T-helper 22 cell (primary cell): ENCODE measurements around the gene SLC7A5.
A peak's percentile ranks its signal among the peaks of the same experiment; 100 is the strongest.
"Not testable (repeated sequence)": the region's sequence is repeated elsewhere in the genome, so short reads cannot be mapped to it uniquely, and the experiment has no call there.

Source experiments
- DNase-seq: peaks from one replicate; pipeline ENCODE4 v3.0.0-alpha.2; 2020; ENCODE audit warnings: low read depth

Gene SLC7A5

GRCh38 chr16:87861300-87862099, 7.8 kb downstream of the SLC7A5 start:
- DNase-seq = not testable (repeated sequence)

GRCh38 chr16:87860553-87861299, 8.6 kb downstream of the SLC7A5 start:
- DNase-seq = no peak

DNA sequence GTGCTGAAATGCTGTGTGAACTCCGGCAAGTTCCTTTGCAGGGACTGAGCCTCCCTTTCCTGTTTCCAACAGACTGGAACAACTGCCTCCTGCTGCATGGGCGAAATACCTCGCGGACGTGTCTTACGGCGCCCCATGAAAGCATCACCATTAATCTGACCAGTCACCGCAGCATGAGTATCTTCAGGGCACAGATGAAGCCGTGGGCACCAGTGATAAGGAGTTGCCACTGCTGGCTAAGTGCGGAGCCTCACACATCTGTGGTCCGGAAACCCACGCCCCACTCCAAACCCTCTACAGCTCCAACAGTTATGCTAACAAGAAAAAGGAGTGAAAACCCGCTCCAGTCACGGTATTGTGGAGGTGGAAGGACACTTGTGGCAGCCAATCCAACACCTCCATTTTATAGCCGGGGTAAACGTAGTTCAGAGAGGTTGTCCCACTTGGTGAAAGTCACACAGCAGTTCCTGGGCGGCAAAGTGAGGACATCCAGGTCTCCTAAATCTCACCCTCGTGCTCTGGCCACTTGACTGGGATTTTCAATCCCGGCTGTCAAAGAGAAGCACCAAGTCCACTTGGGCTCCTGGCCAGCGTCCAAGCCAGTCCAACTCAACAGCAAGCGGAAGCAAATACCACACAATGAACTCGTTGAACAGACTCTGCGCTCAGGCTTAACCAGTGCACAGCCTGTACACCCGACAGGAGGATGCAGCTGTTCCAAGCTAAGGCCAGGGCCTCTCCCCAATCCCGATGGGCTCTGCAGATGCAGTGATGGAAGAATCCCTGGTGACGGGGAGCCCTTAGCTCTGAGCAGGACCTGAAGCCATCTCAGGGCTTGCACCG, 10.9 kb downstream of the SLC7A5 start:
- DNase-seq = not testable (repeated sequence)

- no peak for DNase-seq
Measured at GRCh38 chr16:87856791-87857228, 12.5 kb downstream of the SLC7A5 start.

DNA sequence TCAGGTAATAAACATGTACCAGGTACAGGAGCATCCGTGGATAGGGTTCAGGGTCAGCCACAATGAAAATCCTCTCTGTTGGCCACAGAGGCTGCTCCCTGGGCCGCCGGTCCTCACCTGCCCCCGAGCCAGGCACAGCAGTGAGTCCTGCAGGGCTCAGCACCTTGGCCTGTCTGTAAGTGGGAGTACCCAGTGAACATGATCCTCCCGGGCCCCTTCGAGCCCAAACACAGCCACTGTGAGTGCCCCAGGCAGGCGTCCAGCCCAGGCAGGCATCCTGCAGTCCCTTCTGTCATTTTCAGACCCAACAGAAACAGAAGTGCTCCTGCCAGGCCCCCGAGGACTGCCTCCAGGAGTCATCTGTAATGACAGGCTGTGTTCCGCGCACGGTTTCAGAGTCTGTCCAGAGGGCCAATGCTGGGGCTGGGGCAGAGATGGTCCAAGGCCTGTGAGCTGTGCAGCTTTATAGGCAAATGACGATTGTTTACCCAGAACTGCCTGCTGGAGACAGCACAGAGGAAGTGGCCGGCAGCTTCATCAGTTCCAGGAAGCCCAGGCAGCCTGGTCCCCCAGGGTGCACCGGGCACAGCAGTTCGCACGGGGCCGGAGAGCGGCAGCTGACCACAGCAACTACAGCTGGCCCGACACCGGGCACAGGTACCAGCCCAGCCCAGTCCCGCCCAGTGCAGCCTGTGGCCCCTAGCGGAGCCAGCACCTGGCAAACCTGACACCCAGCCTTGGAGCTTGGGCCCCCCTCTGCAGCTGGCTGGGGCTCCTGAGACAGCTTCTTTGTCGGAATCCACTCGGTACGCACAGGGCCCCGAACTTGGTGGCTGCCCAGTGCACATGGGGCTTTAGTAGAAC, 13.2 kb downstream of the SLC7A5 start:
- no peak for DNase-seq

DNA sequence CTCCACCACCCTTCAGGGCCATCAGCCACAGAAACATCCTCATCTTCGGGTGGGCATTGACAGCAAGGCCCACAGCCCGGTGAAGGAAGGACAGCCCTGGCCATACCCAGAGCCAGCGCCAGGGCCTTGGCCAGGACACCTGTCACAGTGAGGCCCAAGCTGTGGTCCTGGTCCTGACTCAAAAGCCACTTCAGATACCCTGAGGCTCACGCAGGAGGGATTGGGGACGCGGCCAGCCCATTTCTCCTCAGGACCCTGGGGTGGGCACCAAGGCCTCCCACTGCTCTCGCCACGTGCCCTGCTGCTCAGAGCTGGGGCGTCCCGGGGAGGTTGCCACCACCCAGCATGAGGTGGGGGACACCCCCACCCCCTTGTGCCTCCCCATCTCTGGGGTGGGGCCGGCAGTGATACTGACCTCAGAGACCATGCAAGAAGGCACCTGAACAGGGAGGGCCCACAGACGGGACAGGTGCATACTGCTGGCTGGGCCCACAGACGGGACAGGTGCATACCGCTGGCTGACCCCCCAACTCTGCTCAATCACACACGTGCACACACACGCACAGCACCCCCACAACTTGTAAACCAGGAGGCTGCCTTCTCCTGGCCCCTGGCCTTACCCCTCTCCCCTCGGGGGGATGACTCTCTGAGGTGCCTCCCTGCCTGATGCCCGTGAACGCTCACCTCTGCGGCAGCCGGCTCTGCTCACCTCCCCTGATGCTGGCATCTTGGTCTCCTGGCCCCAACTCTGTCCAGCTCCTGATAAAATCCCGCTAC, 14.2 kb downstream of the SLC7A5 start:
- no peak for DNase-seq

GRCh38 chr16:87854053-87854906, 15.0 kb downstream of the SLC7A5 start:
- peak; percentile 54 for DNase-seq

DNA sequence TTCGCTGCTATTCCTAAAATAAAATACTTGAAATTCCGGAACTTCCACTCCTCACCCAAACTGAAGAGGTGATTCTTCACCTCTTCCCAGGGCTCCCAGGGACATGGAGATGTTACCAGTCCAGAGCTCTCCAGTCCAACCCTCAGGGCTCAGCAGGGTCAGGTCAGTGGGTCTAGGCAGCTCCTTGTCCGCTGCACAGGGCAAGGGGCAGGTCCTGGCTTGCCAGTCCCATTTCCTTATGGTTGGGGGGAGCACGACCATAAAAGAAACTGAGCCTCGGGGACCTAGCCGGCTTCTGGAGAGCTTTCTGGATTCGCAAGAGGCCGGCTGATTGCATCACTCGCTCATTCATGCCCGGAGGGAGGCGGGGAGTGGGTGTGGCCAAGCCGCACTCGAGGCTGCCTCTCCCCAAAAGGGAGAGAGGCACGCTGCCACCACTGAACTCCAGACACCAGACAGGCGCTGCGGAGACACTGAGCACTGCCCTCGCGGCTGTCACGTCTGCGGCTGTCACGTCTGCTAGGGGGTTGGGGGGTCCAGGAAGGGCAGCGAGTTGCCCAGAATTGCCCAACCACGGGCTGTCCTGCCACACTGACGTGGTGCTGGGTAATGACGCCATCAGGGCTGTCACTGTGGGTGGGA, 15.8 kb downstream of the SLC7A5 start:
- peak; percentile 88 for DNase-seq

GRCh38 chr16:87851601-87852000, 17.7 kb downstream of the SLC7A5 start:
- DNase-seq = no peak

- DNase-seq = no peak
Measured at GRCh38 chr16:87851141-87851587, 18.1 kb downstream of the SLC7A5 start.

GRCh38 chr16:87850009-87851006, 19.0 kb downstream of the SLC7A5 start:
- DNase-seq = peak; percentile 53

GRCh38 chr16:87849419-87850008, 19.8 kb downstream of the SLC7A5 start:
- no peak for DNase-seq

GRCh38 chr16:87848676-87849345, 20.5 kb downstream of the SLC7A5 start:
- no peak for DNase-seq

DNA sequence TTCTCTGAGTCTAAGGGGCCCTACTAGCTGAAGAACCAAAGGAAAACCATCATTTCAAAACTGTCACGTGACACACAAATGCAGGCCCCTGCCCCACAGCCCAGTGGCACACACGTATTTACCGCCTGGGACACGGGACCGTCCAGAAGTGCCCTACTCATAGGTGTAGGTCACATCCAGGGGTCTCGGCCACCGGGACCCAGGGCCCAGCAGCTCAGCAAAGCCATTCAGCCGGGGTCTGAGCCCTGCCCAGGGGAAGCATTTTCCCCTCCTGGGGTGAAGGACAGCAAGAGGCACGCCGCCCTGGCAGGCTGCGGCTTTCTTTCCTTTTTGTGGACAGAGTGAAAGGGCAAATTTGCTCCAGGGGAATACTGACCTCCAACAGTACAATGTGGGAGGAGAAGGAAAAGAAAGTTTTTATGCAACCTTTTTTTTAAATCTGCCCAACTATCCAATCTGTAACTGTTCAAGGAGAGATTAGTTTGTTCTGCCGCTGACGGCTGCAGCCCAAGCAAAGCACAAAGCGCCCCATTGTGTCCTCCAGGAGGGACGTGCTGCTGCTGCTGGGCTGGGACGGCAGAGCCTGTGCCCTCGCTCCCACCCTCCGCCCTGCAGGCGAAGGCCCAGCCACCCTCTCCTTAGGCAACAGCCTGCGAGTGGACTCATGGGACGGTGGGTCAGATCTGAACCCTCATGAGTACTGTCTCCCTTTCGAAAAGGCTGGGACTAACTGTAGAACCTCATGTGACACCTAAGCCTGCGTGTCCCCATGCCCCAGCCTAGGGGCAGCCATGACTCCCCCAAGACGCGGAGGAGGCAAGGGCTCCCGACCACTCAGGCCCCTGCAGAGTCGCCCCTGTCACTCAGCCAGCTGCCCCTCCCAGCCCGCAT, 21.3 kb downstream of the SLC7A5 start:
- no peak for DNase-seq

GRCh38 chr16:87847467-87847784, 21.9 kb downstream of the SLC7A5 start:
- no peak for DNase-seq
